ENCODE results near the gene ZC3H11A.

DNA sequence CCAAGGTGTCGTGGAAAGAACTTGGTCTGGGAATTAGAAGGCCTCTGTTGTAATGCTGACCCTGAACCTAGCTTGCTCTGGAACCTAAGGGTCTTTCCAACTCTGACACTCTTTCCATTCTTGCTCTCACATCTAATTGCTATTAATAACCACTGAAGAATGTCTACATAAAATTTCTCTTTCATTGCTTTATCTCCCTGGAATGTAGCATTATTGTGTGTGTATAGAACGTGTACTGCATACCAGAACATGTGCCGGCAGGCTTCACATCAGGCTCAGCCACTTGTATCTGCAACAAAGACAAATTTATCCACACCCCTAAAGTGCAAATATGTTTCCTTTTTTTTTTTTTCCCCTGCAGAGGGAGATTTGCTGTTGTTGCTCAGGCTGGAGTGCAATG, 44.4 kb upstream of the ZC3H11A start:
- TF ChIP-seq, protein P1, sequence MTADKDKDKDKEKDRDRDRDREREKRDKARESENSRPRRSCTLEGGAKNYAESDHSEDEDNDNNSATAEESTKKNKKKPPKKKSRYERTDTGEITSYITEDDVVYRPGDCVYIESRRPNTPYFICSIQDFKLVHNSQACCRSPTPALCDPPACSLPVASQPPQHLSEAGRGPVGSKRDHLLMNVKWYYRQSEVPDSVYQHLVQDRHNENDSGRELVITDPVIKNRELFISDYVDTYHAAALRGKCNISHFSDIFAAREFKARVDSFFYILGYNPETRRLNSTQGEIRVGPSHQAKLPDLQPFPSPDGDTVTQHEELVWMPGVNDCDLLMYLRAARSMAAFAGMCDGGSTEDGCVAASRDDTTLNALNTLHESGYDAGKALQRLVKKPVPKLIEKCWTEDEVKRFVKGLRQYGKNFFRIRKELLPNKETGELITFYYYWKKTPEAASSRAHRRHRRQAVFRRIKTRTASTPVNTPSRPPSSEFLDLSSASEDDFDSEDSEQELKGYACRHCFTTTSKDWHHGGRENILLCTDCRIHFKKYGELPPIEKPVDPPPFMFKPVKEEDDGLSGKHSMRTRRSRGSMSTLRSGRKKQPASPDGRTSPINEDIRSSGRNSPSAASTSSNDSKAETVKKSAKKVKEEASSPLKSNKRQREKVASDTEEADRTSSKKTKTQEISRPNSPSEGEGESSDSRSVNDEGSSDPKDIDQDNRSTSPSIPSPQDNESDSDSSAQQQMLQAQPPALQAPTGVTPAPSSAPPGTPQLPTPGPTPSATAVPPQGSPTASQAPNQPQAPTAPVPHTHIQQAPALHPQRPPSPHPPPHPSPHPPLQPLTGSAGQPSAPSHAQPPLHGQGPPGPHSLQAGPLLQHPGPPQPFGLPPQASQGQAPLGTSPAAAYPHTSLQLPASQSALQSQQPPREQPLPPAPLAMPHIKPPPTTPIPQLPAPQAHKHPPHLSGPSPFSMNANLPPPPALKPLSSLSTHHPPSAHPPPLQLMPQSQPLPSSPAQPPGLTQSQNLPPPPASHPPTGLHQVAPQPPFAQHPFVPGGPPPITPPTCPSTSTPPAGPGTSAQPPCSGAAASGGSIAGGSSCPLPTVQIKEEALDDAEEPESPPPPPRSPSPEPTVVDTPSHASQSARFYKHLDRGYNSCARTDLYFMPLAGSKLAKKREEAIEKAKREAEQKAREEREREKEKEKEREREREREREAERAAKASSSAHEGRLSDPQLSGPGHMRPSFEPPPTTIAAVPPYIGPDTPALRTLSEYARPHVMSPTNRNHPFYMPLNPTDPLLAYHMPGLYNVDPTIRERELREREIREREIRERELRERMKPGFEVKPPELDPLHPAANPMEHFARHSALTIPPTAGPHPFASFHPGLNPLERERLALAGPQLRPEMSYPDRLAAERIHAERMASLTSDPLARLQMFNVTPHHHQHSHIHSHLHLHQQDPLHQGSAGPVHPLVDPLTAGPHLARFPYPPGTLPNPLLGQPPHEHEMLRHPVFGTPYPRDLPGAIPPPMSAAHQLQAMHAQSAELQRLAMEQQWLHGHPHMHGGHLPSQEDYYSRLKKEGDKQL (CRISPR knock-in tag; IDR thresholded peaks at IDR 0.05; ENCODE audit: low read depth): no peak
- TF ChIP-seq ZNF274 (CRISPR knock-in tag; IDR thresholded peaks at IDR 0.05): no peak
- no peak for TF ChIP-seq TAF1 (CRISPR knock-in tag; IDR thresholded peaks at IDR 0.05)
